GM12878 (cell line): ENCODE data around the gene GALR3. TPM values are rescaled to one million over a fixed set of nuclear protein-coding genes. Genes with fewer than 3 reads are reported as not detected.

Experiments used
- ATAC-seq: fragments of 200-7000 bp; cut with Tn5 transposase; 3 replicates; pipeline ENCODE4 v1.9.1; 2020; ENCODE audit warnings: mild to moderate bottlenecking, moderate library complexity
- BruUV-seq: library from RNA; stranded (reverse); fragments of 400-500 nt; replicated peaks from 2 replicates; lab custom pipeline; 2021; lab: Mats Ljungman, UMichigan
- CTCF ChIA-PET: fragments of 300-600 bp; sonication (Branson Sonifier 250); formaldehyde crosslinking; extraction: SDS; loops from one replicate; lab custom pipeline; 2021; ENCODE audit warnings: inconsistent platforms; lab: Yijun Ruan, JAX
- POLR2A ChIA-PET: fragments of 350-600 bp; formaldehyde crosslinking; extraction: SDS; loops from one replicate; lab custom pipeline; 2021; ENCODE audit warnings: inconsistent platforms; lab: Charles Lee
- RAD21 ChIA-PET: fragments of 300-600 bp; sonication (Branson Sonifier 250); formaldehyde crosslinking; loops from one replicate; lab custom pipeline; 2023; ENCODE audit warnings: antibody characterized with exemption; ENCODE audit not compliant: unreplicated experiment; lab: Charles Lee
- SMC1A ChIA-PET: fragments of 300-600 bp; sonication (Branson Sonifier 250); formaldehyde crosslinking; loops from one replicate; lab custom pipeline; 2023; ENCODE audit not compliant: unreplicated experiment, uncharacterized antibody; lab: Charles Lee
- DNase-seq: peaks from one replicate; pipeline ENCODE4 v3.0.0-alpha.2; 2011; ENCODE audit warnings: low read depth, low spot score
- FAIRE-seq: peaks from 3 replicates; lab custom pipeline; 2011; peaks lifted over from hg19 to GRCh38; lab: Jason Lieb, UNC
- H2AFZ ChIP-seq: 2 replicates; pipeline ENCODE4 v1.6.0; 2011; ENCODE audit warnings: low read depth, low read length, control low read depth; ENCODE audit not compliant: control insufficient read depth
- H3K27ac ChIP-seq: 2 replicates; pipeline ENCODE4 v1.5.1; 2011; ENCODE audit warnings: control low read depth; ENCODE audit not compliant: control insufficient read depth, insufficient read depth
- H3K27me3 ChIP-seq, 2 experiments: replicated peaks in 1 of 2; 2 replicates each; pipeline versions ENCODE4 v1.6.0 to v1.6.1; 2011; ENCODE audit warnings: low read length in 1 of 2; ENCODE audit not compliant: control insufficient read depth in 2 of 2, insufficient read depth in 2 of 2
- H3K36me3 ChIP-seq, 2 experiments: 2 replicates each; pipeline ENCODE4 v1.5.1; 2011; ENCODE audit warnings: low read length in 1 of 2; ENCODE audit not compliant: control insufficient read depth in 2 of 2, insufficient read depth in 2 of 2
- H3K4me1 ChIP-seq: 2 replicates; pipeline ENCODE4 v1.6.1; 2011; ENCODE audit warnings: mild to moderate bottlenecking, low read length, moderate library complexity, mixed read lengths; ENCODE audit not compliant: control insufficient read depth, insufficient read depth
- H3K4me2 ChIP-seq: 2 replicates; pipeline ENCODE4 v1.6.0; 2011; ENCODE audit warnings: control low read depth; ENCODE audit not compliant: control insufficient read depth, insufficient read depth
- H3K4me3 ChIP-seq: fragments of 200-600 bp; sonication (generic); 2 replicates; pipeline ENCODE4 v1.5.1; 2016
- H3K79me2 ChIP-seq: 2 replicates; pipeline ENCODE4 v1.6.0; 2011; ENCODE audit warnings: low read length; ENCODE audit not compliant: control insufficient read depth, insufficient read depth
- H3K9ac ChIP-seq: 2 replicates; pipeline ENCODE4 v1.8.0; 2011; ENCODE audit warnings: low read length, control low read depth, mixed read lengths; ENCODE audit not compliant: control insufficient read depth, insufficient read depth
- H3K9me3 ChIP-seq: replicated peaks from 3 replicates; pipeline ENCODE4 v1.5.1; 2011; ENCODE audit warnings: mild to moderate bottlenecking, low read length; ENCODE audit not compliant: control insufficient read depth, insufficient read depth
- H4K20me1 ChIP-seq: 2 replicates; pipeline ENCODE4 v1.6.0; 2011; ENCODE audit not compliant: control insufficient read depth, insufficient read depth
- EED ChIP-seq: sonication (generic); IDR thresholded peaks from 2 replicates; pipeline ENCODE4 v1.6.1; 2016; ENCODE audit warnings: antibody characterized with exemption, low read depth
- GATAD2B ChIP-seq: fragments of 450-650 bp; conservative IDR thresholded peaks from 2 replicates; pipeline ENCODE4 v1.6.1; 2017; ENCODE audit warnings: low read depth, mild to moderate bottlenecking, moderate library complexity
- MXI1 ChIP-seq: fragments of 150-350 bp; IDR thresholded peaks from 2 replicates; pipeline ENCODE4 v1.6.1; 2011; ENCODE audit warnings: low read depth, mild to moderate bottlenecking, inconsistent platforms, low read length, improper control_type of control experiment
- WGBS: methylation state at CpG from one replicate; pipeline ENCODE4 v1.1.6; 2016; ENCODE audit warnings: low lambda C conversion rate; ENCODE audit not compliant: insufficient replicate concordance, insufficient coverage; ENCODE audit errors: missing lambda C conversion rate; 5-methylcytosine and 5-hydroxymethylcytosine counted together
- in situ Hi-C: fragments of 300-500 bp; cut with MboI; formaldehyde crosslinking; loops from 9 replicates; pipeline ENCODE4 v1.14.3; 2018; ENCODE audit warnings: mixed read lengths
- intact Hi-C: fragments of 100-400 bp; cut with micrococcal nuclease; formaldehyde crosslinking; loops from one replicate; pipeline ENCODE4 v1.14.2; 2022; ENCODE audit not compliant: unreplicated experiment
- microRNA counts: library from miRNA; unstranded; fragments of <30 nt; microRNA quantifications from one replicate; lab custom pipeline; 2016
- microRNA-seq: library from miRNA; unstranded; fragments of <30 nt; microRNA quantifications from one replicate; pipeline ENCODE4, GENCODE V29; 2018
- polyA plus RNA-seq, 11 experiments: library from polyadenylated mRNA; depleted of rRNA in 4 of 11; unstranded in 6 of 11; stranded (reverse) in 5 of 11; fragments of >200 nt; fragmentation: Nextera tagmentation in 4 of 11; fragmentation: Illumina TruSeq in 1 of 11; extraction: Ambion mirVana in 4 of 11; extraction: Trizol in 1 of 11; gene quantifications; 1 replicate in 1 of 11; 2 replicates in 10 of 11; pipeline versions ENCODE4 v1.2.1 to v1.2.3, GENCODE V29; 2011 to 2016; ENCODE audit warnings: inconsistent platforms in 2 of 11, missing spikeins in 2 of 11, low read depth in 1 of 11
- small RNA-seq: library from RNA; depleted of rRNA; stranded (forward); fragments of <200 nt; gene quantifications from one replicate; pipeline ENCODE3, GENCODE V24; 2014
- total RNA-seq, 4 experiments: library from RNA; depleted of rRNA in 3 of 4; stranded (reverse); fragments of >200 nt in 3 of 4; fragmentation: Illumina TruSeq in 1 of 4; extraction: Trizol in 1 of 4; gene quantifications; 2 replicates each; pipeline versions ENCODE4 v1.2.1 to v1.2.3, GENCODE V29; 2013 to 2021

The GALR3 gene
- total and polyA plus RNA-seq, 10 of the 15 experiments (the other 5 are each of a cell fraction or from before 2014, with no cell fraction given): not detected

GRCh38 chr22:37870273-37870672 is 47.1 kb downstream of the GALR3 start:
- no peak overlapping the region for H3K4me2 ChIP-seq
- WGBS: 98% methylated on average over 7 of the region's 7 CpGs
- ChIA-PET CTCF (no interaction called here), SMC1A (no interaction called here), RAD21 (no interaction called here), POLR2A (no interaction called here)
- H3K9ac ChIP-seq: no peak overlapping the region
- H3K4me1 ChIP-seq: no peaks in the 10 kb centered on the region
- TF ChIP-seq MXI1 (no peak), GATAD2B (no peak), EED (no peak)
- H3K4me3 ChIP-seq: no peak overlapping the region
- no peaks in the 10 kb centered on the region for H3K27me3 ChIP-seq
- no peaks in the 10 kb centered on the region for H3K79me2 ChIP-seq
- ATAC-seq (no peak), DNase-seq (no peak), FAIRE-seq (no peak)
- H3K27ac ChIP-seq: no peak overlapping the region
- intact Hi-C loops (no loop called here), in situ Hi-C loops (no loop called here)
- no peak overlapping the region for H2AFZ ChIP-seq
- peaks cover 20 to 43% of the 10 kb centered on the region in 2 experiments for H3K36me3 ChIP-seq
- no peaks in the 10 kb centered on the region for H4K20me1 ChIP-seq
- H3K9me3 ChIP-seq: no peaks in the 10 kb centered on the region
- BruUV-seq: no TSS peak

MicroRNAs within 50 kb of the gene (microRNA counts, 767-probe panel; counts per million panel counts)
- 55.3 counts per million for microRNA hsa-miR-658 (lab: Ali Mortazavi, UCI)
- 1,244 counts per million, percentile 41 among the panel's probes with 10 or more counts for microRNA hsa-miR-659-3p (lab: Ali Mortazavi, UCI)

Small RNA genes within 50 kb of the gene (microRNA-seq; reads per million reads assigned to microRNA genes)
- 9.0 reads per million, percentile 42 among the genes with 10 or more reads in this experiment for gene MIR659

Small RNA genes within 50 kb of the gene (small RNA-seq; reads per million reads assigned to genes)
- 2.5 reads per million, percentile 69 among the genes with 10 or more reads in this experiment for gene MIR659

Other genes starting within 250 kb of the GALR3 start
Only the 7 nearest of the 15 such genes appear.
- 18.0 and 21.0 TPM in 2 replicates for gene TRIOBP, start 126.3 kb upstream of the GALR3 start, total RNA-seq (2014; rRNA removed)
- 9.6 and 10.7 TPM in 2 replicates for gene TRIOBP, start 126.3 kb upstream of the GALR3 start, total RNA-seq (2014; rRNA removed; fragmentation: Illumina TruSeq; extraction: Trizol)
- 20.5 and 23.6 TPM in 2 replicates for gene TRIOBP, start 126.3 kb upstream of the GALR3 start, total RNA-seq (2021)
- gene TRIOBP, start 126.3 kb upstream of the GALR3 start, polyA plus RNA-seq (2011; rRNA removed): 6.7 and 10.6 TPM in 2 replicates
- 8.9 and 13.1 TPM in 2 replicates for gene TRIOBP, start 126.3 kb upstream of the GALR3 start, polyA plus RNA-seq (2014; fragmentation: Illumina TruSeq; extraction: Trizol)
- gene TRIOBP, start 126.3 kb upstream of the GALR3 start, polyA plus RNA-seq (2014; fragmentation: Nextera tagmentation; extraction: Ambion mirVana): under 1 TPM; 0.21 to 0.53 TPM
- gene TRIOBP, start 126.3 kb upstream of the GALR3 start, polyA plus RNA-seq (2014; rRNA removed): 19.5 and 20.1 TPM in 2 replicates
- 10 to 100 TPM in 1 of 2 experiments, 1 to 10 TPM in 1; 4.2 to 19.9 TPM for gene TRIOBP, start 126.3 kb upstream of the GALR3 start, polyA plus RNA-seq (2016; fragmentation: Nextera tagmentation; extraction: Ambion mirVana)
- 28.6 and 32.6 TPM in 2 replicates for gene GCAT, start 15.4 kb upstream of the GALR3 start, total RNA-seq (2014; rRNA removed)
- 8.9 and 9.3 TPM in 2 replicates for gene GCAT, start 15.4 kb upstream of the GALR3 start, total RNA-seq (2014; rRNA removed; fragmentation: Illumina TruSeq; extraction: Trizol)
- gene GCAT, start 15.4 kb upstream of the GALR3 start, total RNA-seq (2021): 21.8 and 22.8 TPM in 2 replicates
- gene GCAT, start 15.4 kb upstream of the GALR3 start, polyA plus RNA-seq (2011; rRNA removed): 4.0 and 10.8 TPM in 2 replicates
- gene GCAT, start 15.4 kb upstream of the GALR3 start, polyA plus RNA-seq (2014; fragmentation: Illumina TruSeq; extraction: Trizol): 1.7 and 7.2 TPM in 2 replicates
- 1 to 10 TPM in 1 of 2 experiments, under 1 TPM in 1; 0.95 to 2.4 TPM for gene GCAT, start 15.4 kb upstream of the GALR3 start, polyA plus RNA-seq (2014; fragmentation: Nextera tagmentation; extraction: Ambion mirVana)
- gene GCAT, start 15.4 kb upstream of the GALR3 start, polyA plus RNA-seq (2014; rRNA removed): 19.9 and 20.8 TPM in 2 replicates
- gene GCAT, start 15.4 kb upstream of the GALR3 start, polyA plus RNA-seq (2016; fragmentation: Nextera tagmentation; extraction: Ambion mirVana): 10 to 100 TPM; 29.9 to 34.3 TPM
- gene ANKRD54, start 21.0 kb downstream of the GALR3 start, total RNA-seq (2014; rRNA removed): 19.0 and 19.1 TPM in 2 replicates
- 12.6 and 13.4 TPM in 2 replicates for gene ANKRD54, start 21.0 kb downstream of the GALR3 start, total RNA-seq (2014; rRNA removed; fragmentation: Illumina TruSeq; extraction: Trizol)
- 15.8 and 18.3 TPM in 2 replicates for gene ANKRD54, start 21.0 kb downstream of the GALR3 start, total RNA-seq (2021)
- gene ANKRD54, start 21.0 kb downstream of the GALR3 start, polyA plus RNA-seq (2011; rRNA removed): 7.5 and 13.7 TPM in 2 replicates
- 10.1 and 13.9 TPM in 2 replicates for gene ANKRD54, start 21.0 kb downstream of the GALR3 start, polyA plus RNA-seq (2014; fragmentation: Illumina TruSeq; extraction: Trizol)
- 1 to 10 TPM; 5.8 to 9.7 TPM for gene ANKRD54, start 21.0 kb downstream of the GALR3 start, polyA plus RNA-seq (2014; fragmentation: Nextera tagmentation; extraction: Ambion mirVana)
- 21.7 and 22.0 TPM in 2 replicates for gene ANKRD54, start 21.0 kb downstream of the GALR3 start, polyA plus RNA-seq (2014; rRNA removed)
- gene ANKRD54, start 21.0 kb downstream of the GALR3 start, polyA plus RNA-seq (2016; fragmentation: Nextera tagmentation; extraction: Ambion mirVana): 10 to 100 TPM; 25.3 to 31.6 TPM
- 624 and 646 TPM in 2 replicates for gene EIF3L, start 26.0 kb downstream of the GALR3 start, total RNA-seq (2014; rRNA removed)
- gene EIF3L, start 26.0 kb downstream of the GALR3 start, total RNA-seq (2014; rRNA removed; fragmentation: Illumina TruSeq; extraction: Trizol): 493 and 525 TPM in 2 replicates
- gene EIF3L, start 26.0 kb downstream of the GALR3 start, total RNA-seq (2021): 593 and 613 TPM in 2 replicates
- gene EIF3L, start 26.0 kb downstream of the GALR3 start, polyA plus RNA-seq (2011; rRNA removed): 1,037 and 1,269 TPM in 2 replicates
- 783 and 881 TPM in 2 replicates for gene EIF3L, start 26.0 kb downstream of the GALR3 start, polyA plus RNA-seq (2014; fragmentation: Illumina TruSeq; extraction: Trizol)
- gene EIF3L, start 26.0 kb downstream of the GALR3 start, polyA plus RNA-seq (2014; fragmentation: Nextera tagmentation; extraction: Ambion mirVana): 100 to 1,000 TPM; 521 to 732 TPM
- 613 and 643 TPM in 2 replicates for gene EIF3L, start 26.0 kb downstream of the GALR3 start, polyA plus RNA-seq (2014; rRNA removed)
- gene EIF3L, start 26.0 kb downstream of the GALR3 start, polyA plus RNA-seq (2016; fragmentation: Nextera tagmentation; extraction: Ambion mirVana): 100 to 1,000 TPM; 294 to 302 TPM
- gene MICALL1, start 82.9 kb downstream of the GALR3 start, total RNA-seq (2014; rRNA removed): 11.6 and 15.0 TPM in 2 replicates
- gene MICALL1, start 82.9 kb downstream of the GALR3 start, total RNA-seq (2014; rRNA removed; fragmentation: Illumina TruSeq; extraction: Trizol): 8.6 and 8.8 TPM in 2 replicates
- 26.0 and 30.7 TPM in 2 replicates for gene MICALL1, start 82.9 kb downstream of the GALR3 start, total RNA-seq (2021)
- gene MICALL1, start 82.9 kb downstream of the GALR3 start, polyA plus RNA-seq (2011; rRNA removed): 3.4 and 6.3 TPM in 2 replicates
- gene MICALL1, start 82.9 kb downstream of the GALR3 start, polyA plus RNA-seq (2014; fragmentation: Illumina TruSeq; extraction: Trizol): 7.7 and 12.5 TPM in 2 replicates
- gene MICALL1, start 82.9 kb downstream of the GALR3 start, polyA plus RNA-seq (2014; fragmentation: Nextera tagmentation; extraction: Ambion mirVana): 1 to 10 TPM in 1 of 2 experiments, under 1 TPM in 1; 0.72 to 2.0 TPM
- gene MICALL1, start 82.9 kb downstream of the GALR3 start, polyA plus RNA-seq (2014; rRNA removed): 12.2 and 15.8 TPM in 2 replicates
- gene MICALL1, start 82.9 kb downstream of the GALR3 start, polyA plus RNA-seq (2016; fragmentation: Nextera tagmentation; extraction: Ambion mirVana): 1 to 10 TPM; 2.5 to 6.9 TPM
- gene C22orf23, start 130.2 kb downstream of the GALR3 start, total RNA-seq (2014; rRNA removed): 0.11 TPM in 1 of 2 replicates, not detected in the other
- 0.14 TPM in 1 of 2 replicates, not detected in the other for gene C22orf23, start 130.2 kb downstream of the GALR3 start, total RNA-seq (2014; rRNA removed; fragmentation: Illumina TruSeq; extraction: Trizol)
- not detected in 2 replicates for gene C22orf23, start 130.2 kb downstream of the GALR3 start, total RNA-seq (2021)
- gene C22orf23, start 130.2 kb downstream of the GALR3 start, polyA plus RNA-seq (2011; rRNA removed): 0.10 and 0.17 TPM in 2 replicates
- 0.04 TPM in 1 of 2 replicates, not detected in the other for gene C22orf23, start 130.2 kb downstream of the GALR3 start, polyA plus RNA-seq (2014; fragmentation: Illumina TruSeq; extraction: Trizol)
- not detected for gene C22orf23, start 130.2 kb downstream of the GALR3 start, polyA plus RNA-seq (2014; fragmentation: Nextera tagmentation; extraction: Ambion mirVana)
- 0.11 TPM in 1 of 2 replicates, not detected in the other for gene C22orf23, start 130.2 kb downstream of the GALR3 start, polyA plus RNA-seq (2014; rRNA removed)
- under 1 TPM; 0.11 to 0.38 TPM for gene C22orf23, start 130.2 kb downstream of the GALR3 start, polyA plus RNA-seq (2016; fragmentation: Nextera tagmentation; extraction: Ambion mirVana)
- gene POLR2F, start 130.3 kb downstream of the GALR3 start, total RNA-seq (2014; rRNA removed): 71.9 and 93.2 TPM in 2 replicates
- 70.3 and 78.3 TPM in 2 replicates for gene POLR2F, start 130.3 kb downstream of the GALR3 start, total RNA-seq (2014; rRNA removed; fragmentation: Illumina TruSeq; extraction: Trizol)
- gene POLR2F, start 130.3 kb downstream of the GALR3 start, total RNA-seq (2021): 86.8 and 86.9 TPM in 2 replicates
- 67.4 and 90.7 TPM in 2 replicates for gene POLR2F, start 130.3 kb downstream of the GALR3 start, polyA plus RNA-seq (2011; rRNA removed)
- gene POLR2F, start 130.3 kb downstream of the GALR3 start, polyA plus RNA-seq (2014; fragmentation: Illumina TruSeq; extraction: Trizol): 23.2 and 86.8 TPM in 2 replicates
- gene POLR2F, start 130.3 kb downstream of the GALR3 start, polyA plus RNA-seq (2014; fragmentation: Nextera tagmentation; extraction: Ambion mirVana): 100 to 1,000 TPM; 109 to 133 TPM
- gene POLR2F, start 130.3 kb downstream of the GALR3 start, polyA plus RNA-seq (2014; rRNA removed): 165 and 203 TPM in 2 replicates
- 100 to 1,000 TPM; 209 to 218 TPM for gene POLR2F, start 130.3 kb downstream of the GALR3 start, polyA plus RNA-seq (2016; fragmentation: Nextera tagmentation; extraction: Ambion mirVana)